HG03039 (cell line): Measurements from ENCODE around the gene CLEC20A.
"Not testable (repeated sequence)": the region's sequence is repeated elsewhere in the genome, so short reads cannot be mapped to it uniquely, and the experiment has no call there.

Experiments
- ATAC-seq: cut with Tn5 transposase; IDR thresholded peaks from one replicate; pipeline ENCODE4 v1.9.1; 2021; ENCODE audit warnings: mild to moderate bottlenecking, moderate library complexity; ENCODE audit not compliant: unreplicated experiment

Gene CLEC20A

DNA sequence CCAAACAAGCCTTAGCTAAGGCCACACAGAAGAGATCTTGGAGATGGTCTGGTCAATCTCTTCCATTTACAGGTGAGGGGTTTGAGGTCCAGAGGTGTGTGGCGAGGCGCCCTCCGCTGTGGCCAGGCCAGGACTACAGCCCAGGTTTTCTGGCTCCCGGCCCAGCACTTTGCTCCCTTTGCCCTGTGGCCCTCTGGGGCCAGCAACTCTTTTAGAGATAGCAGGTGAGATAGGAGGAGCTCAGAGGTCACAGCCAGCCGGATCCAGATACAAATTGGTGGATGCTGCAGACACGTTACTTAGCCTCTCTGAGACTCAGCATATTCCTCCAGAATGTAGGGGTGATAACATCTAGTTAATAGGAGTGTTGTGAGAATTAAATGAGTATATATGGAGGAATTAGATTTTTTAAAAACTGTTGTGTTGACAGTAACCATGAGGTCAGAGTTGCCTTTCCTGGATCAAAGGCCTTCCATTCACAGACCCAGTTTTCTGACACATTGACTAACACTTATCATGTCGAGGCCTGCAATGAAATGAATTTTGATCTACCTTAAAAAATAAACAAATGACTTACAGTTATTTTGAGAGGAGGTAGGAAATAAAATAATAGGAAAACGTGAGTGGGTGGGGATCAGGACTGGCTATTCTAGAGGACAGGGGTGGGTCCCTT lies 32.7 kb upstream of the CLEC20A start:
- ATAC-seq: no peak

DNA sequence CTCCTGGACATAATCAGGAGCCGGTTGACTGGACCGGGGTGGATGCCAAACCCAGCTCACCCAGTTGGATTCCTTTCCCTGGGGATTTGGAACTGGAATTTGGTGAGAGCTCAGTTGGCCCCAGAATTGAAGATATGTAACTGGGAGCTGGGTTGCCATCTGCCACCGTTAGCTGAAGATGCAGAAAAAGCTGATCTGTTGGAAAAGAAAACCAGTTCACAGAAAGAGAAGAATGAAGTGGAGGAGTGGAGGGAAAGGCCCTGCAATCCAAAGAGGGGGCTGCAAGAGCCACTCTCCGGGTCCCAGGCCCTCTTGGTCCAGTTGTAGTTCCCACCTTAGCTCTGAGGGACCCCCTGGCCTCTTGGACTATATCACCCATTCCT lies 32.2 kb upstream of the CLEC20A start:
- no peak for ATAC-seq

DNA sequence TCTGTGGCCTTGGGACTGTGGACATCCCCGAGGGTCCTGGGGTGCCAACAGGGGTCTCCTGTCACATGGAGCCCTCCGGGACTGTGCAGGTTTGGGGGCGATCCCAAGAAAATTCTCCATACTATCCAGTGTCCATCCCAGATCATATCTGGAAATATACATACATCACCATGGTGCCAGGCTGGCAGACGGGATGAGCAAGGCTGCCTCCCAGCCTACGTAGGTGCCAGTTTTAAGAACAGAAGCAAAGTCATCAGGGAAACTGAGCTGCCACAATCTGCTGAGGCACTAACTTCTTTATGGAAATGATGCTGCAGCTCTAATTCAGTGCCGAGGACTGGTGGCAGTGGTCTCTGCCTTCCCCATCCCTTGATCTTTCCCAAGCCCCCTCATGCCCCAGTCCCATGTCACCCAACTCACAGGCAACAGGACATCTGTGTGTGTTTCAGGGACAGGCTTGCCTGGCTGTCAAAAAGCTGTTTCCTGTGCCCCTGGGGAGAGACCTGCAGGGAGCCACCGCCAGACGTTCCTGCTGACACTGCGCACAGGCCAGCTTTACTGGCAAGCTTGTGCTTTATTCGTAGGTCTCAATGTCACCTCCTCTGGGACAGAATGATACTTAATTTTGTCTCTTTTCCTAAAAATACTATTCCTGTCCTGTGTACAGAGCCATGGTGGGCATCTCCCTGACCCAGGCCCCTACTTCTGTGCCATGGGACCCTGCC lies 31.6 kb upstream of the CLEC20A start:
- no peak for ATAC-seq

DNA sequence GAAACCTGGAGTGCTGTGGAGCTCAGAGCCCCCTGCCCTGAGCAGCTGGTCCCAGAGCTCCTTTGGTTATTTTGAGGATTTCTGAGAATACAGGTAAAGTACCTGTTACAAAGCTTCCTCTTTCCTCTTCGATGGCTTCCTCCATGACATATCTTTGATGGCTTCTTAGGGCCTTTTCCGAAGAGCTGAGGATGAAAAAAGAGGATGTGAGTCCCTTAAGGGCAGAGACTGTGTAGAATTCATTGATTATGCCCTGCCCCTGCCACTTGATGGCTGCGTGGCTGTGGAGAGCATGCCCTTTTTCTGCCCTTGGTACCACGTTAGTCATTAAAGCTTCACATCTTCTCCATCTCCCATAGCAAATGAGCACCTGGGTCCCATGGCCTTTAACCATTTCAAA lies 30.4 kb upstream of the CLEC20A start:
- ATAC-seq: no peak

DNA sequence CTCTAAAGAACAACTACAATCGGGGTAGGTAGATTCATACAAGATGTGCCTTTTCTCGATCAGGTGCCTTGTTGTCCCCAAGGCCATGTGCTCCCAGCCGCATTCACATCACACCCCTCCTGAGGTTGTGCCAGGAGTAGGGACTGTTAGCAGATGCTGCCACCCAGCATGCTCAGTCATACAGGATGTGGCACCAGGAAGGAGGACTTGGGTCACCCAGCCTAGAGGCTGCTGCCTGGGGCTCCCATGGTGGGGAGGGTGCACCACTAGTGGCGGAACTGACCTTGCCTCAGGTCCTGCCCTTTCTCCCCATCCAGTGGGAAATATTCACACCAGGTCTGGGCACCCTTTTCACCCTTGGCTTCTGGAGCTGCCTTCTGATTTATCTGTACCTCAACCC lies 24.5 kb upstream of the CLEC20A start:
- ATAC-seq: no peak

DNA sequence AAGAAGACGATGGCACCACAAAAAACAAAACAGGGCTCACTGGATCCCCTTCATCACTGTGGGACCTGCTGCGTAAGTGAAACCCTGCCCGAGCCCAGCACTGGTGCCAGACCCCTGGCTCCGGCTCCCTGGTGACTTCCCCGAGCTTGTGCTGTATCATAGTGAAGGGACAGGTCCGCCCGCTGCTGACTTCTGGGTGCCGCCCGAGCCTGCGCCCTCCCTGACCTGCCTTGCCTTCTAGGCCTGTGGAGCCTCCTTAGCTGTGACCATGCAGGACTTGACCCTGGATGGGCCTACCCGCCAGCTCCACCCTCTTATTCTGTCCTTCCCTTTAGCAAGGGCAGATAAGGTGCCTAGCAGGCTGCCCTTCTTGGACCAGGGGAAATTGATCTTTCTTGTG lies 24.0 kb upstream of the CLEC20A start:
- ATAC-seq: no peak

DNA sequence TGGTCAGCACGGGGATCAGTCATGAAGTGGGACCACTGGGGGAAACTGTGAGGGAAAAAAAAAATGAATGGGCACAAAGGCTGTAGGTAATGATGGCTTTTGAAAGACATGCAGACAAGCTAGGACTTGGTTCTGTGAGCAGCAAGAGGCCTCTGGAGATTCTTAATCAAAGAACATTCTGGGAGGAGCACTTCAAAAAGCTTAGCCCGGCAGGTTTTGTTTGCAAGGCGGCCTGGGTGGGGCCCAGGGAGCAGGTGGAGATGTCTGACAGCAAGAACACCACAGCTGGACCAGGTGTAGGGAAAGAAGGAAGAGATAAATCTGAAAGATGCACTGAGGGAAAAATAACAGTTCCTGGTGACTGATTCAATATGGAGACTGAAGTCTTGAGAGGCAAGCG lies 22.1 kb upstream of the CLEC20A start:
- no peak for ATAC-seq

DNA sequence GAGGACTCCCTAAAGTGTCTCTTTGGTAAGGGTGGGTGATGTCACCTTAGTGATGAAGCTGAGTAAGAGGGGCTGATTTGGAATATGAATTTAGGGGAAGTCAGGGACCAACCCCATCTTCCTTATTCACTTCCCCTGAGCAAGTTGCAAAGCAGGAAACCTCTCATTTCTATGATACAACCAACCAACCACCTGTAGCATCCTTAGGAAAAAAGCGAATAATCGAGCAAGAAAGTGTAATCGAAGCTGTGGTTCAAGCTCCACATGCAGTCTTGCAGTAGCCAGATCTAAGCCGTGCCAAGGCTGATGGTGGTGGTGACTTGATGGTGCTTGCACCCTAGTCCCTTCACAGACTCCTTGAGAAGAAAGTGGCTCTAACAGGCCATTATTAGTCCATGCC lies 19.3 kb upstream of the CLEC20A start:
- no peak for ATAC-seq

DNA sequence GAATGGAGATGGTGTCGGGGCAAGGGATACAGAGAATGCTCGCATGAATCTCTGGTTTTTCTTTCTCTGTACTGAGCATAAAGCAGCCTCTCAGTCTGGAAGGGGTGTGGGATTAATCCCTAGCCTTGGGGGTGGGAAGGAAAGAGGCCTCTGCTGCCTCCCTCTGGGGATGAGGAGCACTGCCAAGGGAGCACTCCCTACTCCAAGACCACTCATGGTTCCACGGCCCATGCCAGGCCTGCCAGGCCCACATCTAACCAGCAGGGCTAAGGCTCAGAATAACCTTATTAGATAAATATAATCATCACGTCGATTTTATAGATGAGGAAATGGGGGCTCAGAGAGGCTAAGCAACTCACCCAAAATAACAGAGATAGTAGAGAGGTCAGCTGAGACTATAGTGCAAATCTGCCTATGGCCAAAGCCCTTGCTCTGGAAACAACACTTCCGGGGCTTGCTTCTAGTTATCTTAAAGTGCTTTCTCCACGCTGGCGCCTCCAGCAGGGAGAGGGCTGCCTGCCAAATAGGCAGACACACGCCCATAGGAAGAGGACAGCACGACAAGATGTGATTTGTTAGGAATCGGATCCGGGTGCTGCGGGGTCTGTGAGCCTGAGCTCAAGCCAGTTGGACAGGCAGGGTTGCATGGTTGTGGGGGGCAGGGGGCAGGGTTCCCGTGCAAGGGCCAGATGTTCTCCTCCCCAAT lies 16.7 kb upstream of the CLEC20A start:
- ATAC-seq: no peak

DNA sequence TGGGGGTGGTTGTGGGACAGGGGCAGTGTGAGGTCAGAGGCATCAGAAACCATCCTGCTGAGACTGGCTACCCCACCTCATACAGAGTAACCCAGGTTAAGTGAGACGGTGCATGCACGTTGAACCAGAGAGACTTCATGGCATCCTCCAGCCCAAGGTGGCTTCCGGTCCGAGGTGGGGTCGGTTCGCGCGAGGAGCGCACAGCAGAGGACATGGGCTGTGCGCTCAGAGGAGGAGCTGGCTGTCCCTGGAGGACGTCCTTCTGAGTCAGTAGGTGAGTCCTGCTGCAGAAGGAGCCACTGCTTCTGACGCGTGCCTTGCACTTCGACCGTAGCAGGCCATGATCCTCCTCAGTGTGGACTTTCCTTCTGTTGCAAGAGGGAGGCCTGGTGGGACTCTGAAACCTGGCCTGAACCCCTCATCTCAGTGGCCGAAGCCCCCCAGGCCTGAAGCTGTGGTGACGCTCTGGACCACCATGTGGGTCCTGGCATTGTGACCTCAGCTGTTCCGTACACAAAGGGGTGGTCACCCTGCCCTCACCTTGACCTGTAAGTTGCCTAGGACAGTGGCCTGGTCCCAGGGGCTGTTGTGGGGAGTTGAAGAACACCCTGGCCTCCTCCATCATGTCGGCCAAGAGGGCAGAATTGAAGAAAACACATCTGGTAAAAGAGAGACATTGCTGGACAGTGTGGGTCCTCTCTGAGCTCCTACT lies 16.0 kb upstream of the CLEC20A start, which contains the start of gene TEX35:
Gene TEX35, plus strand, starts transcription at position 544 of the 712 bp plus-strand sequence. Its CDS starts 80 bp downstream, at position 624.
- no peak for ATAC-seq

DNA sequence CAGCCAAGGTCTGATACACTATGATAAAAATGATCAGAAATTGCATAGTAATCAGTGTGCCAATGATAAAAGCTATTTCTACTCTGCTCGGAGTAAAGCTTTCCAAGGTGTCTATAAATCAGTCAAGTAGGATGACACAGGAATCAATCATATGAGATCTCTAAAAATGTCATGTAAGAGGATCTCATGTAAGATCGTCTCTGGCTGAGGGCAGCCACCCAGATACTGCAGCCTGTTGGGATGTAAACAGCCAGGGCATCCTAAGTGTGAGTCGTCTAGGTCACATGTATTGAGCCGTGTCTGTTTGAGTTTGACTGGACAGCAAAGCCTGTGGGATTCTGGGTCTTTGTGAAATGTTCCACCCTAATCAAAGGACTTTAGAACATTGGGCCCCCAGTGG lies 13.4 kb upstream of the CLEC20A start:
- no peak for ATAC-seq

DNA sequence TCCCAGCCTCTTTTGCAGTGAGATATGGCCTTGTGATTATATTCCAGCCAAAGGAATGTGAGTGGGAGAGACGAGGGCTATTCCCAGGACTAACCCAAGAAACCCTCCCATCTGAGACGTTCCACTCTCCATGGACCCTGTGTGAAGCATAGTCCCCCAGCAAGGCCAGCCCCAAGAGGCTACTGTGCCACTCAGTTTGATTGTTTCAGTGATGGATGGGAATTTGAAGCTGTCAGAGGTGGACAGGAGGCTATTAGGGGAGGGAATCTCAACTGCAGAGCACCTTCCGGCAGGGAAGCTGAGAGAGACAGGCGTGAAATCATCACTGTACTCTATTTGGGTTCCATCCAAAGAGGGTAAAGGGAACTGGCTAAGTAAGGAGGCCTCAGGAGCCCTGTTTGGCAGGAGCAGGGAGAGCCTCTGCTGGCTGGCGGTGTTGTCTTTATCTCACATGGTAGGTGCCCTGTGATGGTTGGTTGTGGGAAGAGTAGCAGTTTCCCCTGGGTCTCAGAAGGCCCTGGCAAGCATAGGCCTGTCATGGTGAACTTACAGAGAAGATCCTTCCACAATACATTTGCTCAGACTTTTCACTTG lies 12.7 kb upstream of the CLEC20A start:
- no peak for ATAC-seq

DNA sequence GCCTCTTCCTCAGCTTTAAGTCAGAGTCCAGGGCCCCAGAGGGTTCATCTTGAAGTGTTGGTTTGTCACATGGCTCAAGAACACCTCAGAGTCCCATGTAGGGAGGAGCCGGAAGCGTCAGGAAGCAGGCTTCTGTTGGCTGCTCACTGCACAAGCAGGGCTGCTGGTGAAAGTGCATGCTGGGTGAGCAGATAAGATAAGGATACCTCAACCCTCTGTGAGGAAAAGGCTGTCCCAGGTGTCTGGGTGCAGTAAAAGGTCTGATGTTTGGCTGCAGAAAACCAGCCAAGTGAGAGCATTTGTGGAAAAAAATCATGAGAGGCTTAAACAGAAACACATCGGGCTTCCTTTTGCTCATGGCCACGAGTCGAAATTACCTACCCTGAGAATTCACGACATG lies 9.9 kb upstream of the CLEC20A start:
- ATAC-seq: no peak

DNA sequence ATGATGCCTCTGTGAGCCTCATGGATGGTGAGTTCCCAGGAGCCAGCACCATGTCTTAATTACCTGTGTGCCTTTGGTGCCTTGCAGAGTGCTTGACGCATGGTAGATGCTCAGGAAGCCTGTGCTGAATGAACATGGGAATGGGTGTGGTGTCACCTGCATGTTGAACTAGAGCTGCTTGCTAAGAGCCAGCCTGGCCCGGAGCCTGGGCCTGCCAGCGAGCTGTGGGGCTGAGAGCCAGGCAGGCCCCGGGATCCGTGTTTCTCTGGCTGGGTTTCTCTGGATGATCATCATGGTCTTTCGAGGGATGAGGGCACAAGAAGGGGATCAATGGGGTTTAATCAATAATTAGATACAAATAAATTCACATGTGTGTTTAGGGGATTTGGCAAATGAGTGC lies 9.4 kb upstream of the CLEC20A start:
- ATAC-seq: no peak

DNA sequence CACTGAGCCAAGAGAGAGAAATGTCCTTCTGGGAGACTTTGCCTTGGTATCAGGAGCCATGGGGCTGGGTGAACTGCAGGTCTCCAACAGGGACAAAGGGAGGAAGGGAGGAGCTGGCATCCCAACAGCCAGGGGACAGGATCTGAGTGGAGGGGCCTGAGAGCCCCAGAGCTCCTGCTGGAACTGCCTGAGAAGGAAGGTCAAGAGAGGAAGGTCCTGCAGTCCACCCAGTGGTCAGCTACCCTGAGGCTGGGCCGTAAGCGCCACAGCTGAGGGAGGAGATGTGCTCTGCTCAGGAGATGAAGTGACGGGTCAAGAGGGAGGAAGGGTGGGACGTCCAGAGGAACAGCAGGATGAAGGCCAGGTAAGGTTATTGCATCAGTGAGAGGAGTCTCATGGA lies 7.5 kb upstream of the CLEC20A start:
- no peak for ATAC-seq

DNA sequence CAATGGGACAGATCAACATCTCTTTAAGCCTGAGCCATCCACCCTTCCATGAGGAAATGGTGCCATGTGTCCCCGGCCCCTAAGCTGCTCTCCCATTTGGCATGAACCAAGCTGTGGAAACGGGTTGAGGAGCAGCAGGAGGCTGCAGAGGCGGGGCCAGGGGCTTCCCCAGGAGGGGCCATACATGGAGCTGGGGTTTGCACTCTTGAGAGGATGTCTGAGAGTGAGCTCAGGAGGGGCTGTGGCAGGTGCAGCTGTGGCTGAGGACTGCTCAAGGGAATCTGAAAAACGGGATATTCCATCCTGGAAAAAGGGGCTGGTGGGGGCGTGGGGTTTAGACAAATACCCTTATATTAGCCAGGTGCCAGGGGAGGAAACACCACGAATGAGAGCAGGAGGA lies 7.1 kb upstream of the CLEC20A start:
- no peak for ATAC-seq

DNA sequence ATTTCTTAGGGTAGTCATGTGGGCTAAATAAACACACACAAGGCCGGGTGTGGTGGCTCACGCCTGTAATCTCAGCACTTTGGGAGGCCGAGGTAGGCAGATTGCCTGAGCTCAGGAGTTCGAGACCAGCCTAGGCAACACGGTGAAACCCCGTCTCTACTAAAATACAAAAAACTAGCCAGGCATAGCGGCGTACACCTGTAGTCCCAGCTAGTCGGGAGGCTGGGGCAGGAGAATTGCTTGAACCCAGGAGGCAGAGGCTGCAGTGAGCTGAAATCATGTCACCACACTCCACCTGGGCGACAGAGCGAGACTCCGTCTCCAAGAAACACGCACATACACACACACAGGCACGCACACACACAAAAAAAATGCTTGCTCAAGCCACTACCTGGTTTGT lies 6.6 kb upstream of the CLEC20A start:
- not testable (repeated sequence) for ATAC-seq

DNA sequence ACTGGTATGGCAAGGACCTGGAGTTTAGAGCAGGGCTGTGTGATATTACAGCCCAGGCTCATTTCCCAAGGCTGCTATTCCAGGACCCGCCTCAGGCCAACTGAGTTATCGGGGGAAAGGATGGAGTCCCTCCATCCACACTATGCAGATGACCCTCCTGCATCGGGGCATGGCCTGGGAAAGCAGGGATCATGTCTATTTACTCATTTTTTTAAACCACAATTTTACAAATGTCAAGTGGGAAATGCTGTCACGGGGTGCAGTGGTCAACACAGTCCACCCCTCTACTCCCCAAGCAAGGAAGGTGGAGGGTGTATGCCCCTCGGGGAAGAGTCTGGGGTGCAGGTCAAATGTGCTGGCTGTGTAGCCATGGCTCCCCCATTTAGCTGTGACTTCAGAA lies 6.1 kb upstream of the CLEC20A start:
- no peak for ATAC-seq

DNA sequence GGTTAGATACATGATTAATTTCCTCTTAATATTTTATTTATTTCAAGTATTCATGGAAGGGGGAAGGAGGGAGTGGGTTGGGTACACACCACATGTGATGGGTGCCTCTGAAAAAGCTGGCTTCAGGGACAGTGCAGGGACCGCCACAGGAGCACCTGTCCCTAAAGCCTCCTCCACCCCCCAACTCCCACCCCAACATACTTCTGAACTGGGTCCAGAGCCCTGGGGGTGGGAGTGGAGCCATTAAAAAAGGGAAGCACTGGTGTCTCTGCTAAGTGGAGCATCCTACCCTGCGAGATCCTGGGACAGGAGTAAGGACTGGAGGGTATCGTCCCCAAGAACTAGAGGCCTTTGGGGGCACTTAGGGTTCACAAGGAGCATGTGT lies 5.6 kb upstream of the CLEC20A start:
- no peak for ATAC-seq

DNA sequence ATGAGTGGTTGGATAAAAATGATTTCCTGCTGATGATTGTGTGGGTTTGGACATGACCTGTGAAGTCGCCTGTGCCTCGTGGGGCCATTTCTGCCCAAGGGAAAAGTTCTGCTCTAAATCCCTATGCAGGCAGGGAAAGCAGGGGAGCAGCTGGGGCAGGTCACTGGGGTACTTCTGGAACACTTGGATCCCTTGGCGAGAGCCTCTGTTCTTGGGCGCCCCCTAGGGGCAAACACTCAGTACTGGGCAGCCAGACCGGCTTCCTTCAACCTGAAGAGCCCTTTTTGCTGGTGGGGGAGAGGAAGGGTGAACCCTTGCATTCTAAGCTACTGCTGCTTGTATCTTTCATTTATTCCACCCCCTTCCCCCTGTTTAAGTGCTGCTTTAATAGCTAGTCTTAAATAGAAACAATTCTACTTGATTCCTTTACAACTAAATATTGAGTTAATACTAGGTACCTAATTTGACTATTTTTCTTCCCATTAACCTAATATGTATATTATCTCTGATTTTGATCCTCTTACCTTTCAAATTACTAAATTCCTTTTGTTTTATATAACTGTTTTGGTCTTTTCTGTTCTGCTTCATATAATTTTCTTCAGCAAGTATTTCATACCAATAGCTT lies 5.1 kb upstream of the CLEC20A start:
- ATAC-seq: no peak
